ENCODE data around the gene ATP8A2.

ATP8A2 gene

GRCh38 chr13:25904830-25905229 lies 533.1 kb downstream of the ATP8A2 start:
- no peaks in the 10 kb centered on the region for H3K9me3 Mint-ChIP-seq
- H3K27ac Mint-ChIP-seq: no peak overlapping the region
- no peak for ATAC-seq
- no peak for DNase-seq (ENCODE audit: low spot score in 2 of 2)
- H3K4me1 Mint-ChIP-seq: peaks cover 15% of the 10 kb centered on the region
- H3K4me3 Mint-ChIP-seq: no peak overlapping the region
- no peaks in the 10 kb centered on the region for H3K36me3 Mint-ChIP-seq

DNA sequence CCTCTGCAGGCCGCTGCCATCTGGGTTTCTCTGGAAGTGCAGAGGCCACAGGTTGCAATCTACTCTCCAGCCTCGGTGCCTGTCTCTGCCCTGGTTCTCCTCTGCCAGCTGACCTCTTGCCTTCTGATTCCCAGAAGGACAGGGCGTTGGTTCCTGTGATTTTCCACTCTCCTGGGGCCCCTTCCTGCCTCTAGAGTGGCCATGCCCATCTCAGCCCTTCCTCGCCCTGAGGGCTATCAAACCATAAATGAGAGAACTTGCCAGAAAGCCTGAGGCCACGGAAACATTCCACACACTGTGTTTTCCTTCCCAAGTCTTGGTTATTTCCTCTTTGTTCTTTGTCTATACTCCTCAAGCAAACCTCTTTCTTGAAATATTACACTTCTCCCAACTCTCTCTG lies 533.8 kb downstream of the ATP8A2 start:
- Mint-ChIP-seq H3K27ac (no peak overlapping the region), H3K4me1 (peaks cover 7% of the 10 kb centered on the region), H3K9me3 (no peaks in the 10 kb centered on the region), H3K36me3 (no peaks in the 10 kb centered on the region), H3K4me3 (no peak overlapping the region)
- ATAC-seq (no peak), DNase-seq (ENCODE audit: low spot score in 2 of 2) (no peak)

GRCh38 chr13:25906191-25906661 lies 534.5 kb downstream of the ATP8A2 start:
- no peak overlapping the region for H3K4me3 Mint-ChIP-seq
- ATAC-seq (no peak), DNase-seq (ENCODE audit: low spot score in 2 of 2) (no peak)
- no peaks in the 10 kb centered on the region for H3K36me3 Mint-ChIP-seq
- H3K4me1 Mint-ChIP-seq: peaks cover under 1% of the 10 kb centered on the region
- H3K9me3 Mint-ChIP-seq: no peaks in the 10 kb centered on the region
- H3K27ac Mint-ChIP-seq: no peak overlapping the region

GRCh38 chr13:25908366-25908765 lies 536.6 kb downstream of the ATP8A2 start:
- Mint-ChIP-seq H3K36me3 (no peaks in the 10 kb centered on the region), H3K27ac (no peak overlapping the region), H3K9me3 (no peaks in the 10 kb centered on the region), H3K4me3 (no peak overlapping the region), H3K4me1 (no peaks in the 10 kb centered on the region)
- DNase-seq (ENCODE audit: low spot score in 2 of 2) (no peak), ATAC-seq (no peak)

DNA sequence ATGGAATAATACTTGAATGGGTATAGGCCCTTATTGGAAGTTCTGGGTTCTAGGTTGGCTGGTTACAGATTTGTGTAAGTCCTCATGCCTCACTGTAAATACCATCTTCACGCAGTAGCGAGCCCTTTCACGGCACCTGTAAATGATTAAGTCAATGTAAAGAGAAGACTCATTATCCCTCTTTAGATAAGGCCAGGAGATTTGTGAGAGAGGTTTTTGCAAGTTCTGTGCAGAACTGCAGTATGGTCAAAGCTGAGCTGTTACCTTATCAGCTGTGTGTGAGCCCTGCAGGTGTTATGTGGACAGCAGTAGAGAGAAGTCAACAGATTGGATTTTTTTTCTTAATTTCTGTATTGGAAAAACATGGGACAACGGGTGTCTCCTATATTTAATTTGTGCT lies 538.5 kb downstream of the ATP8A2 start:
- Mint-ChIP-seq H3K36me3 (no peaks in the 10 kb centered on the region), H3K9me3 (no peaks in the 10 kb centered on the region), H3K4me1 (no peaks in the 10 kb centered on the region), H3K4me3 (no peak overlapping the region), H3K27ac (no peak overlapping the region)
- ATAC-seq: no peak
- DNase-seq (ENCODE audit: low spot score in 2 of 2): no peak

DNA sequence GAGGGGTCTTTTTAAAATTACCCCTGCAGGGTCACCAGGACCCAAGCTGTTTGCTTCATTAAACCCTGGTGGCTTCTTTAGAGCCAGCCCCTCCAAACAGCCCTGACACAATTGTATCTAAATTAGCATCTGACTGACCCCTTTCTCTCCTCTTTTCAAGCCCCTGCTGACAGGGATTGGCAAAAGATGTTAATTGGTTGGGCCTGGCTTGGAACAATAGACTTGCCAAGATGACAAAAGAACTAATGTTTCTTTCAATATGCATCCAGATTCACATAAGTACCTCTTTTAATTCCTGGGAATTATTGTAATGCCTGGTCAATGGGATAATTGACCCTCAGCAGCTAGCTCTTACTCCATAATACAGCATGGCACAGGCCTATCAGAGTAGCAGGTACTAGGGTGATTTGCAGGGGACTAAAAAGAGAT lies 539.2 kb downstream of the ATP8A2 start:
- H3K36me3 Mint-ChIP-seq: no peaks in the 10 kb centered on the region
- H3K4me1 Mint-ChIP-seq: no peaks in the 10 kb centered on the region
- ATAC-seq (no peak), DNase-seq (ENCODE audit: low spot score in 2 of 2) (no peak)
- H3K27ac Mint-ChIP-seq: no peak overlapping the region
- H3K4me3 Mint-ChIP-seq: no peak overlapping the region
- H3K9me3 Mint-ChIP-seq: no peaks in the 10 kb centered on the region

DNA sequence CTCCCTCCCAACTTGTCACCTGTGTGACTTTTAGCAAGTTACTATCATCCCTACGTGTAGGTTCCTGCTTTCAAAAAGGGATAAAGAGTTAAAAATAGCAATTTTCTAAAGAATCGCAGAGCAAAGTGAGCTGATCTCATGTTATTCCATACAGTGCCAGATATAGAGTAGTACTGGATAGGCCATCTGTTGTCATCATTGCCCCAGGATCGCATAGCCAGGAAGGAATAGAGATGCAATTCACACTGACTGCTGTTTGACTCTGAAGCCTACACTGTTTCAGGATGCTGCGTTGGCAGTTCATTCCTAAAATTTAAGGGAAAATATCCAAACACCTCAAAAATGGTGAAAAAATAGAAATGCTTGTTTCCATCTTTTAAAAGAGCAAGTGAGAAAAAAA lies 541.2 kb downstream of the ATP8A2 start:
- H3K4me1 Mint-ChIP-seq: no peaks in the 10 kb centered on the region
- DNase-seq (ENCODE audit: low spot score in 2 of 2): no peak
- no peaks in the 10 kb centered on the region for H3K36me3 Mint-ChIP-seq
- H3K4me3 Mint-ChIP-seq: no peak overlapping the region
- H3K9me3 Mint-ChIP-seq: no peaks in the 10 kb centered on the region
- no peak overlapping the region for H3K27ac Mint-ChIP-seq
- no peak for ATAC-seq

GRCh38 chr13:25915840-25916518 lies 544.2 kb downstream of the ATP8A2 start:
- no peaks in the 10 kb centered on the region for H3K4me1 Mint-ChIP-seq
- H3K4me3 Mint-ChIP-seq: no peak overlapping the region
- ATAC-seq (no peak), DNase-seq (ENCODE audit: low spot score in 2 of 2) (no peak)
- no peak overlapping the region for H3K27ac Mint-ChIP-seq
- H3K36me3 Mint-ChIP-seq: no peaks in the 10 kb centered on the region
- H3K9me3 Mint-ChIP-seq: no peaks in the 10 kb centered on the region

DNA sequence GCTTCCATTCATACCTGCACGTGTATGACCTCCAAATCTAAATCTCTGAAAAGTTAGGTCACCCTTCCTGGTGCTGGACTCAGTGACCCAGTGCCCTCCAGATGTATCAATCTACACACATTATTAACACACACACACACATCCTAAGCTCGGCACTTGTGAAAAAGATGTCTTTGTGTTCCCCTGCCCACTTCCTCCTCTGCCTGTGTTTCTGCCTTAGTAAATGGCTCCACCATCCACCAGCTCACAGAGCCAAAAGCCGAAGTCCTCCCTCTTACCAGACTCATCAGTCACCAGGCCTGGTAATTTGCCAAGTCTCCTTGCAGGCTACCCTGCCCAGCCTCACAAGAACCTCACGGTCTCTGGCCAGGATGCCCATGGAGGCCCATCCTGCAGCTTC lies 548.5 kb downstream of the ATP8A2 start:
- Mint-ChIP-seq H3K4me1 (no peaks in the 10 kb centered on the region), H3K9me3 (no peaks in the 10 kb centered on the region), H3K36me3 (no peaks in the 10 kb centered on the region), H3K4me3 (no peak overlapping the region), H3K27ac (no peak overlapping the region)
- no peak for ATAC-seq
- no peak for DNase-seq (ENCODE audit: low spot score in 2 of 2)

GRCh38 chr13:25920931-25921330 lies 549.2 kb downstream of the ATP8A2 start:
- H3K27ac Mint-ChIP-seq: no peak overlapping the region
- no peaks in the 10 kb centered on the region for H3K9me3 Mint-ChIP-seq
- no peak overlapping the region for H3K4me3 Mint-ChIP-seq
- no peaks in the 10 kb centered on the region for H3K4me1 Mint-ChIP-seq
- DNase-seq (ENCODE audit: low spot score in 2 of 2) (no peak), ATAC-seq (no peak)
- no peaks in the 10 kb centered on the region for H3K36me3 Mint-ChIP-seq

DNA sequence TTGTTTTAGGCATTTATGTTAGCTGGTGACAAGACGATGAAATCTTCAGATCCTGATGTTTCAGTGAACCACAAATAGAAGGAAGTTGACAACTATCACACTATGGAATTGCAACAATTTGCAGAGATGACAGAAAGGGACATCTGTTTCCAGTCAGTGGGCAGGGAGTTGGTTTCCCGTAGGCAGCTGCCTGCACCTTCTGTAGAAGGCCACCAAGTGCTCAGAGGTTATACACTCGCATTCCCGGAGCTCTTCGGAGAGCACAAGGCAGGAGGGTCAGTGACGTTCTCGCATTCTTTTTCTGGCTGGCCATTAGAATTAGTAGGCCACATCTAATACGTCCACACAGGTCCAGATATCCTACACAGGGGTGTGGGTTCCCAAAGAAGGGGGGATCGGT lies 550.6 kb downstream of the ATP8A2 start:
- Mint-ChIP-seq H3K27ac (no peak overlapping the region), H3K4me3 (no peak overlapping the region), H3K36me3 (no peaks in the 10 kb centered on the region), H3K4me1 (no peaks in the 10 kb centered on the region), H3K9me3 (no peaks in the 10 kb centered on the region)
- ATAC-seq (no peak), DNase-seq (ENCODE audit: low spot score in 2 of 2) (no peak)

- no peaks in the 10 kb centered on the region for H3K9me3 Mint-ChIP-seq
- ATAC-seq: no peak
- no peak overlapping the region for H3K4me3 Mint-ChIP-seq
- no peak for DNase-seq (ENCODE audit: low spot score in 2 of 2)
- no peak overlapping the region for H3K27ac Mint-ChIP-seq
- H3K36me3 Mint-ChIP-seq: no peaks in the 10 kb centered on the region
- no peaks in the 10 kb centered on the region for H3K4me1 Mint-ChIP-seq
These were observed 551.7 kb downstream of the ATP8A2 start for GRCh38 chr13:25923217-25924085.

- Mint-ChIP-seq H3K27ac (no peak overlapping the region), H3K4me3 (no peak overlapping the region), H3K9me3 (no peaks in the 10 kb centered on the region), H3K36me3 (no peaks in the 10 kb centered on the region), H3K4me1 (no peaks in the 10 kb centered on the region)
- DNase-seq (ENCODE audit: low spot score in 2 of 2): no peak
- ATAC-seq: no peak
These were observed 555.6 kb downstream of the ATP8A2 start for GRCh38 chr13:25927363-25927762.

- no peaks in the 10 kb centered on the region for H3K36me3 Mint-ChIP-seq
- no peaks in the 10 kb centered on the region for H3K4me1 Mint-ChIP-seq
- ATAC-seq (no peak), DNase-seq (ENCODE audit: low spot score in 2 of 2) (no peak)
- no peak overlapping the region for H3K4me3 Mint-ChIP-seq
- H3K27ac Mint-ChIP-seq: no peak overlapping the region
- H3K9me3 Mint-ChIP-seq: no peaks in the 10 kb centered on the region
These were observed 556.2 kb downstream of the ATP8A2 start for GRCh38 chr13:25927932-25928331.

DNA sequence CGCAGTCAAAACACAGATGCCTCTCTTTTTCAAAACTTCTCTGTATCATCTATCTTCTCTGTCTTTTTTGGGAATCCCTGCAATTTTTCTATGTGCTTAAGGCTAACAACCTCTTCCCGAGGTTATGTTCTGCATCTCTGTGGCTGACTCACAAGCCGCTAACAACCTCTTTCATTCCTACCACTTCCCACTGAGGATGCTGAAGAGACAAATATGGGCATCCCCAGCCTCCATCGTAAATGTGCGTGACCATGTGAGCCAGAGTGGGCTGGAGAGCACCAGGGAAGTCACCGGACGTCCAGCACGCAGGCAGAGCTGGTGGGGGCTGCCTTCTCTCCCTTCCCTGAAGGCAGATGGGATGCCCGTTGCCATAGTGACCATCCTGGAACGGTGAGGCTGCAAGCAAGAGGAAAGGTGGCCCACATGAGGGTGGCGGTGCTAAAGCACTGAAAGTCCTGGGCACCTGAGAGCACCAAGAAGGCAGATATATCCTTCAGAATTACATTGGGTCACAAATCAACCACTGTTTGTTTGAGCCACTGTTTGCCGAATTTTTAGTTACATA lies 557.2 kb downstream of the ATP8A2 start:
- no peak for DNase-seq (ENCODE audit: low spot score in 2 of 2)

DNA sequence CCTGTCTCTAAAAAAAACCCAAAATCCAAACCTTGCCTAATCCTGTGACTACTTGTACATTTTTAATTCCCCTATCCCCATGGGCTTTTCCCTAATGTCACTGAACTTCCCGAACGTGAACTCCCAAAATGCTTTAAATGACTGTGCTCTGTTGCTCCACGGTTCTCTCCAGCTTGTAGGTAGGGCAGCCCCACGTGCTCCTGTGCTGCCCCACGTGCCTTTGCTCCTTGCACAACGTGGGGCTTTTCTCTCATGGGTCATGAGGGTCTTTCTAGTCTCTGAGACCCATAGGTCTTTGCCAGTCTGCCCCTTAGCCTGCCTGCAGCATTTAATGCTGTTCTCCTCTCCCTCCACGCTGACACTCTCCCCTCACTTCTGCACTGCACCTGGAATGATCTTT lies 558.0 kb downstream of the ATP8A2 start:
- H3K36me3 Mint-ChIP-seq: no peaks in the 10 kb centered on the region
- no peak overlapping the region for H3K4me3 Mint-ChIP-seq
- DNase-seq (ENCODE audit: low spot score in 2 of 2): no peak
- H3K27ac Mint-ChIP-seq: no peak overlapping the region
- H3K9me3 Mint-ChIP-seq: no peaks in the 10 kb centered on the region
- ATAC-seq: no peak
- no peaks in the 10 kb centered on the region for H3K4me1 Mint-ChIP-seq

More for the DNA sequence above, 557.2 kb downstream of the ATP8A2 start:
- Mint-ChIP-seq H3K27ac (no peak overlapping the region), H3K36me3 (no peaks in the 10 kb centered on the region), H3K9me3 (no peaks in the 10 kb centered on the region), H3K4me1 (no peaks in the 10 kb centered on the region), H3K4me3 (no peak overlapping the region)
- no peak for ATAC-seq

Data from stimulated activated effector memory CD8-positive, alpha-beta T cell treated with anti-CD3 and anti-CD28 coated beads, Interleukin-12 subunit alpha, Interleukin-12 subunit beta, amount 100 ng/mL, for 72 hours (primary cell).